ENCODE results near the gene ZNF646.

ZNF646 gene

DNA sequence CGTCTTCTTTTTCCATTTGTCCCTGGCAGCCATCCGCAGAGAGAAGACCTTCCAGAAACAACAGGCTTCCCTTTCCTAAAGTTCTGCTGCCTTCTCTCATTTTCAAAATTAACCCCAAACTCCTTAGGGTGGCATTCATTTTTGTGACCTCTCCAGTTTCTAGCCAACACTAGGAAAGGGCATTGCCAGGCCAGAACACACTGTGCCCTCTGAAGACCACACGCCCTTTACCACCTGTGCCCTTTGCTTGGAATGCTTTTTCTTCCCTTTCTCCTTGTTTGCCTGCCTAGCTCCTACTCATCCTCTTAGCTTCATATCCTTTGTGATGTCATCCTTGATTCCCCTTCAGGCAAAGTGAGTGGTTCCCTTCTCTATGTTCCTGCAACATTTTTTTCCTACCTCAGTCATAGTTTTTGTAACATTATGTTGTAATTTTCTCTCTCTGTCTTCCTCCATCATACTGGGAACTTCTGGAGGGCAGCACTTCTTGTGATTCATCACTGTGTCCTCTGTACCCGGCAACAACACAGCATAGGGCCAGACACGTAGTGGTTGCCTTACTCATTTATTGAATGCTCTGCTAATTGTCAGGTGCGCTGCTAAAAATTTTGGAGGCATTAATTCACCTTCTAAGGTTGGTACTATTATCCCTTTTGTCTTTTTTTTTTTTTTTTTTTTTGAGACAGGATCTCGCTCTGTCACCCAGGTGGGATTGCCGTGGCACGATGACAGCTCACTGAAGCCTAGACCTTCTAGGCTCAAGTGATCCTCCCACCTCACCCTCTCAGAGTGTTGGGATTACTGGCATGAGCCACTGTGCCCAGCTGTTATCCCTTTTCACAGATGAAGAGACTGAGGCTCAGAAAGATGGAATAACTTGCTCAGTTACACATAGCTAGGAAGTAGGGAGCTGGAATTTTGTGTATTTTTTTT, 44.3 kb downstream of the ZNF646 start:
- Histone ChIP-seq H3K4me1 (ENCODE audit: control insufficient read depth in 1 of 2, insufficient read depth in 1 of 2, low read depth in 1 of 2, low read length in 1 of 2) (peaks cover 43 to 50% of the 10 kb centered on the region in 2 experiments), H3K9me3 (no peaks in the 10 kb centered on the region), H3K27ac (peak overlapping the region; percentile 99), H3K4me3 (ENCODE audit: low read depth in 1 of 2, low read length in 1 of 2) (peak overlapping the region; percentile 70 to 99), H3K27me3 (no peaks in the 10 kb centered on the region), H3K36me3 (peaks cover 34% of the 10 kb centered on the region)
- TF ChIP-seq, protein P1, sequence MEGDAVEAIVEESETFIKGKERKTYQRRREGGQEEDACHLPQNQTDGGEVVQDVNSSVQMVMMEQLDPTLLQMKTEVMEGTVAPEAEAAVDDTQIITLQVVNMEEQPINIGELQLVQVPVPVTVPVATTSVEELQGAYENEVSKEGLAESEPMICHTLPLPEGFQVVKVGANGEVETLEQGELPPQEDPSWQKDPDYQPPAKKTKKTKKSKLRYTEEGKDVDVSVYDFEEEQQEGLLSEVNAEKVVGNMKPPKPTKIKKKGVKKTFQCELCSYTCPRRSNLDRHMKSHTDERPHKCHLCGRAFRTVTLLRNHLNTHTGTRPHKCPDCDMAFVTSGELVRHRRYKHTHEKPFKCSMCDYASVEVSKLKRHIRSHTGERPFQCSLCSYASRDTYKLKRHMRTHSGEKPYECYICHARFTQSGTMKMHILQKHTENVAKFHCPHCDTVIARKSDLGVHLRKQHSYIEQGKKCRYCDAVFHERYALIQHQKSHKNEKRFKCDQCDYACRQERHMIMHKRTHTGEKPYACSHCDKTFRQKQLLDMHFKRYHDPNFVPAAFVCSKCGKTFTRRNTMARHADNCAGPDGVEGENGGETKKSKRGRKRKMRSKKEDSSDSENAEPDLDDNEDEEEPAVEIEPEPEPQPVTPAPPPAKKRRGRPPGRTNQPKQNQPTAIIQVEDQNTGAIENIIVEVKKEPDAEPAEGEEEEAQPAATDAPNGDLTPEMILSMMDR (IDR thresholded peaks at IDR 0.05), result no peak

DNA sequence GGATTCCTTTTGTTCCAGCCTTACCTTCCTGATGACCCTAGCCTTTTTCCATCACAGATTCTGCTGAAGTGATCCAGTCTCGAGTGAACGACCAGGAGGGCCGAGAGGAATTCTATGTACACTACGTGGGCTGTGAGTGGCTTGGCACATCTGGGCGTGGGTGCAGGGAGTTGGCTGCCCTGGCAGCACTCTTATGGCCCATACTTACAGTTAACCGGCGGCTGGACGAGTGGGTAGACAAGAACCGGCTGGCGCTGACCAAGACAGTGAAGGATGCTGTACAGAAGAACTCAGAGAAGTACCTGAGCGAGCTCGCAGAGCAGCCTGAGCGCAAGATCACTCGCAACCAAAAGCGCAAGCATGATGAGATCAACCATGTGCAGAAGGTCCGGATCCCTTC, 45.9 kb downstream of the ZNF646 start:
- TF ChIP-seq, protein P1 (IDR thresholded peaks at IDR 0.05), result no peak
- Histone ChIP-seq H3K36me3 (peaks cover 40% of the 10 kb centered on the region), H3K27ac (peak overlapping the region; percentile 99), H3K9me3 (no peaks in the 10 kb centered on the region), H3K4me3 (ENCODE audit: low read depth in 1 of 2, low read length in 1 of 2) (no peak overlapping the region), H3K4me1 (ENCODE audit: control insufficient read depth in 1 of 2, insufficient read depth in 1 of 2, low read depth in 1 of 2, low read length in 1 of 2) (peaks cover 31 to 37% of the 10 kb centered on the region in 2 experiments), H3K27me3 (no peaks in the 10 kb centered on the region)

DNA sequence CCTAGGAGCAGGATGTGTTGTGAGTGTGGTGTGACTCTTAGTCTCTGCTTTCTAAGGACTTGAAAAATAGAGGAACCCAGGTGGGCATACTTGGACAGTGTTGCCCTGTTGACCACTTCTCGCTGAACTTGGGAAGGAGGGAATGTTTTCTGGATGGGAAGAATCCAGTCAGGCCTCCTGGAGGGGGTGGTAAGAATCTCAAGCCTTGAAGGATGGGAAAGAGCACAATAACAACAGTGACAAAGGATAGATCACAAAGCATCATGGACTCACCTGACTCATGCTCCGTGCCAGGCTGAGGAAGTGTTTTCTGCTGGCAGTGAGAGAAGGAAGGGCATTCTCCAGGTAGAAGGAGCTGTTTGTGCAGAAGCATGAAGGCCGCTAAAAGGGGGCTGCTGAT, 51.6 kb downstream of the ZNF646 start:
- Histone ChIP-seq H3K36me3 (peaks cover 33% of the 10 kb centered on the region), H3K27me3 (no peaks in the 10 kb centered on the region), H3K4me3 (ENCODE audit: low read depth in 1 of 2, low read length in 1 of 2) (no peak overlapping the region), H3K27ac (peak overlapping the region; percentile 98), H3K9me3 (no peaks in the 10 kb centered on the region), H3K4me1 (ENCODE audit: control insufficient read depth in 1 of 2, insufficient read depth in 1 of 2, low read depth in 1 of 2, low read length in 1 of 2) (peaks cover 52 to 54% of the 10 kb centered on the region in 2 experiments)
- TF ChIP-seq, protein P1 (IDR thresholded peaks at IDR 0.05), result no peak

- H3K36me3 ChIP-seq, result peaks cover 25% of the 10 kb centered on the region
- no peaks in the 10 kb centered on the region for H3K9me3 ChIP-seq
- TF ChIP-seq, protein P1 (IDR thresholded peaks at IDR 0.05), result no peak
- peak overlapping the region; percentile 57 to 62 for H3K4me3 ChIP-seq (ENCODE audit: low read depth in 1 of 2, low read length in 1 of 2)
- H3K4me1 ChIP-seq (ENCODE audit: control insufficient read depth in 1 of 2, insufficient read depth in 1 of 2, low read depth in 1 of 2, low read length in 1 of 2), result peaks cover 58 to 63% of the 10 kb centered on the region in 2 experiments
- H3K27ac ChIP-seq, result peak overlapping the region; percentile 98
- H3K27me3 ChIP-seq, result no peaks in the 10 kb centered on the region
Observed at GRCh38 chr16:31127182-31127581, 53.0 kb downstream of the ZNF646 start.

DNA sequence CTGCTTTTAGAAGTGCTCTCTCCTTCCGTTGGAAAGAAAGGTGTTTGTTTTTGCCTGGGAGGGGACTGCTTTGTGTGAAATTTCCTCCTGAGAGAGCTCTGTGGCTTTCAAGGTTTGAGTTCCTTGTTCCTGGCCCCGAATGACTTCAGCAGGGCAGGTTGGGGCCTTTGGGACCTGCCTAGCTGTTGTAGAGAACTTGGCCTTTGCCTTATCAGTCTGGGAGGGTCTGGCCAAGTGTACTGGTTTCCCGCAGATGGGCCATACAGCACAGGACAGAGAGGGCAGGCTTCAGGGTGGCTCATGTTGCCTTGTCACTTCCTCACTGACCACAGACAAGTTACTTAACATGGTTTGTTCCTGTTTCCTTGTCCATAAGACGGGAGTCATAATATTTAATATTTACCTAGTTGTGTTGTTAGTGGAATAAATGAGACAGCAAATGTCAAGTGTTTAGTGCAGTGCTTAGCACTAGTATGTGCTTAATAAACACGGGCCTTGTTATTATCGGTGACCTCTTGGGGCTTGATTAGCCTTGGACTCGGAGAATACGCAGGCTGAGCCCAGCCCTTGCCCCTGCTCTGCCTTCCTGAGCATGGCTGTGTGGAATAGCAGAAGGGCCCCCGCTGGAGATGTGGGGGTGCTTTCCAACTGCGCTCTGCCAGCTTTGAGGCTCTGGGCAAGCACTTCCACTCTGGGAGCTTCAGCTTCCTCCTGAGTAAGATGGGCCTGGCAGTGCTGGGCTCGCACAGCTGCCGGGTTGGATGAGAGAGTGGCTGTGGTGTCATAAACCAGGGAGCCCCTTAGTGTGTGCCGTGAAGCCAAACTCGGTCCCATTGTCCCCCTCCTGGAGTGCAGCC, 54.7 kb downstream of the ZNF646 start:
- no peaks in the 10 kb centered on the region for H3K27me3 ChIP-seq
- no peaks in the 10 kb centered on the region for H3K9me3 ChIP-seq
- H3K4me1 ChIP-seq (ENCODE audit: control insufficient read depth in 1 of 2, insufficient read depth in 1 of 2, low read depth in 1 of 2, low read length in 1 of 2), result peaks cover 63 to 68% of the 10 kb centered on the region in 2 experiments
- H3K27ac ChIP-seq, result peak overlapping the region; percentile 98
- H3K4me3 ChIP-seq (ENCODE audit: low read depth in 1 of 2, low read length in 1 of 2), result peak overlapping the region; percentile 57 to 62
- peaks cover 14% of the 10 kb centered on the region for H3K36me3 ChIP-seq
- TF ChIP-seq, protein P1 (IDR thresholded peaks at IDR 0.05), result peak; percentile 13

Data from neutrophil (primary cell).